Measurements from ENCODE around the gene BTBD7. TPM values are rescaled to one million over a fixed set of nuclear protein-coding genes. Genes with fewer than 3 reads are reported as not detected.
A peak's percentile ranks its signal among the peaks of the same experiment; 100 is the strongest.
"Not testable (repeated sequence)": the region's sequence is repeated elsewhere in the genome, so short reads cannot be mapped to it uniquely, and the experiment has no call there.

BTBD7 gene
- polyA plus RNA-seq, 3 donors, result 45.9 to 54.7 (median 53.4) TPM

GRCh38 chr14:93271111-93271510, 61.7 kb downstream of the BTBD7 start:
- DNase-seq (ENCODE audit: extremely low read depth in 1 of 11, low read depth in 9 of 11, low spot score in 4 of 11), result no peak

- no peak for DNase-seq (ENCODE audit: extremely low read depth in 1 of 11, low read depth in 9 of 11, low spot score in 4 of 11)
Measured at GRCh38 chr14:93269341-93270068, 63.3 kb downstream of the BTBD7 start.

GRCh38 chr14:93268406-93268805, 64.4 kb downstream of the BTBD7 start:
- no peak for DNase-seq (ENCODE audit: extremely low read depth in 1 of 11, low read depth in 9 of 11, low spot score in 4 of 11)

- no peak for DNase-seq (ENCODE audit: extremely low read depth in 1 of 11, low read depth in 9 of 11, low spot score in 4 of 11)
Measured at GRCh38 chr14:93267149-93267711, 65.6 kb downstream of the BTBD7 start.

GRCh38 chr14:93266127-93266526, 66.7 kb downstream of the BTBD7 start:
- no peak for DNase-seq (ENCODE audit: extremely low read depth in 1 of 11, low read depth in 9 of 11, low spot score in 4 of 11)

GRCh38 chr14:93263416-93263815, 69.4 kb downstream of the BTBD7 start:
- DNase-seq (ENCODE audit: extremely low read depth in 1 of 11, low read depth in 9 of 11, low spot score in 4 of 11), result no peak

- DNase-seq (ENCODE audit: extremely low read depth in 1 of 11, low read depth in 9 of 11, low spot score in 4 of 11), result no peak
Measured at GRCh38 chr14:93262446-93262845, 70.4 kb downstream of the BTBD7 start.

GRCh38 chr14:93249128-93249831, 83.6 kb downstream of the BTBD7 start:
- no peak for DNase-seq (ENCODE audit: extremely low read depth in 1 of 11, low read depth in 9 of 11, low spot score in 4 of 11)

GRCh38 chr14:93246534-93246933, 86.3 kb downstream of the BTBD7 start:
- DNase-seq (ENCODE audit: extremely low read depth in 1 of 11, low read depth in 9 of 11, low spot score in 4 of 11), result no peak

GRCh38 chr14:93245764-93246420, 86.9 kb downstream of the BTBD7 start:
- DNase-seq (ENCODE audit: extremely low read depth in 1 of 11, low read depth in 9 of 11, low spot score in 4 of 11), result no peak

GRCh38 chr14:93240678-93241000, 92.2 kb downstream of the BTBD7 start:
- DNase-seq (ENCODE audit: extremely low read depth in 1 of 11, low read depth in 9 of 11, low spot score in 4 of 11), result no peak

GRCh38 chr14:93239869-93240677, 92.8 kb downstream of the BTBD7 start:
- DNase-seq (ENCODE audit: extremely low read depth in 1 of 11, low read depth in 9 of 11, low spot score in 4 of 11), result no peak

- DNase-seq (ENCODE audit: extremely low read depth in 1 of 11, low read depth in 9 of 11, low spot score in 4 of 11), result no peak
Measured at GRCh38 chr14:93234798-93235197, 98.0 kb downstream of the BTBD7 start.

- DNase-seq (ENCODE audit: extremely low read depth in 1 of 11, low read depth in 9 of 11, low spot score in 4 of 11), result not testable (repeated sequence)
Measured at GRCh38 chr14:93233078-93233477, 99.8 kb downstream of the BTBD7 start.

- no peak for DNase-seq (ENCODE audit: extremely low read depth in 1 of 11, low read depth in 9 of 11, low spot score in 4 of 11)
Measured at GRCh38 chr14:93232159-93232558, 100.7 kb downstream of the BTBD7 start.

- peak in 5 of 11 donors; percentile 12 to 41 (median 20) for DNase-seq (ENCODE audit: extremely low read depth in 1 of 11, low read depth in 9 of 11, low spot score in 4 of 11)
Measured at GRCh38 chr14:93231129-93231979, 101.5 kb downstream of the BTBD7 start.

GRCh38 chr14:93230539-93230938, 102.3 kb downstream of the BTBD7 start:
- DNase-seq (ENCODE audit: extremely low read depth in 1 of 11, low read depth in 9 of 11, low spot score in 4 of 11), result no peak

GRCh38 chr14:93228550-93228949, 104.3 kb downstream of the BTBD7 start:
- DNase-seq (ENCODE audit: extremely low read depth in 1 of 11, low read depth in 9 of 11, low spot score in 4 of 11), result no peak

Measured in renal cortex interstitium (tissue), 11 donors.